DMS53 treated with DMSO at 0.1 percent for 48 hours (cell line): ENCODE data around the gene PSMG4.
A peak's percentile ranks its signal among the peaks of the same experiment; 100 is the strongest.

Experiments
- DNase-seq: peaks from one replicate; lab custom pipeline; 2025; ENCODE audit not compliant: unreplicated experiment; lab: John Stamatoyannopoulos, UW

PSMG4 gene

GRCh38 chr6:3305831-3306230 is 47.1 kb downstream of the PSMG4 start:
- no peak for DNase-seq

GRCh38 chr6:3306848-3307247 is 48.1 kb downstream of the PSMG4 start:
- DNase-seq, result no peak

- DNase-seq, result no peak
Observed at GRCh38 chr6:3307436-3307835, 48.7 kb downstream of the PSMG4 start.

- DNase-seq, result no peak
Observed at GRCh38 chr6:3308106-3308505, 49.4 kb downstream of the PSMG4 start.

- peak; percentile 76 for DNase-seq
Observed at GRCh38 chr6:3309391-3310050, 50.8 kb downstream of the PSMG4 start.

GRCh38 chr6:3310051-3310448 is 51.3 kb downstream of the PSMG4 start:
- DNase-seq, result no peak

- DNase-seq, result no peak
Observed at GRCh38 chr6:3310703-3311102, 52.0 kb downstream of the PSMG4 start.

GRCh38 chr6:3311826-3312225 is 53.1 kb downstream of the PSMG4 start:
- DNase-seq, result no peak

- DNase-seq, result no peak
Observed at GRCh38 chr6:3312604-3313231, 54.0 kb downstream of the PSMG4 start.

- no peak for DNase-seq
Observed at GRCh38 chr6:3314176-3314575, 55.4 kb downstream of the PSMG4 start.

- no peak for DNase-seq
Observed at GRCh38 chr6:3314621-3315467, 56.1 kb downstream of the PSMG4 start.

- no peak for DNase-seq
Observed at GRCh38 chr6:3315841-3316240, 57.1 kb downstream of the PSMG4 start.

GRCh38 chr6:3316331-3316730 is 57.6 kb downstream of the PSMG4 start:
- no peak for DNase-seq

GRCh38 chr6:3316818-3317217 is 58.1 kb downstream of the PSMG4 start:
- DNase-seq, result no peak
